ENCODE data around the gene EPHB1. TPM values are rescaled to one million over a fixed set of nuclear protein-coding genes. Genes with fewer than 3 reads are reported as not detected.

The EPHB1 gene
- total and polyA plus RNA-seq, 2 of the 13 experiments (the other 11 are each of a cell fraction or from before 2014, with no cell fraction given) = 0.07 to 0.21 TPM

DNA sequence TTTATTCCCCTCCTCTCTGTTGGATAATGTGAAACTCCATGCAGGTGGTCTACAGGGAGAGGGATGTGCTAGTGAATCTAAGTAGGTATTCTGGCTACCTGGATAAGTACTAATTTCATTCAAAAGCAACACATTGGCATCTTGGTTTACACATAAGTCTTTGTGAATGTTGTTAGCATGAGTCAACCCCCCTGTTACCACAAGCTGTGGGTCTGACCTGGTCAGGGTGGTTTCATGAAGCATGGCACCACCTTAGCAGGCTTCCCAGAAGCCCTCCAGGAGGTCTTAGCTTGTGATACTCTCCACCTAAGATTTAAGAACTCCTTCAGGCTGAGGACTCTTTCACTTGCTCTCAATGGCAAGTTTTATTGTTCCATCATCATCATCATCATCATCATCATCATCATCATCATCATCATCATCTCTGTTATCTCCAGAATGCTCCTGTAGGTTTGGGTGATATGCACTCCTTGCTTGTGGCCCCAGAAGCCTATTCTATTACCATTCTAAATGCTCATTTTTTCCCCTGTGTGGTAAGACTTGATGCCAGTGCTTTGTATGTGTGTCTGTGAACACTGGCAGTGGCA is 62.8 kb downstream of the EPHB1 start:
- ChIA-PET CTCF (ENCODE audit: low intra/inter-chr PET ratio, low total read pairs) (no interaction called here), POLR2A (no interaction called here)
- ATAC-seq (no peak), FAIRE-seq (no peak), DNase-seq (ENCODE audit: low spot score) (no peak)
- intact Hi-C loops (cut with micrococcal nuclease; ENCODE audit: unreplicated experiment) = no loop called here
- Histone ChIP-seq H3K4me3 (replicated peaks in 1 of 3; ENCODE audit: insufficient read depth in 1 of 3, low read depth in 2 of 3, low read length in 3 of 3) (no peak overlapping the region), H3K79me2 (ENCODE audit: insufficient read depth, low read length) (no peaks in the 10 kb centered on the region), H3K27me3 (ENCODE audit: control insufficient read depth in 1 of 2, insufficient read depth in 2 of 2, low read length in 2 of 2) (peaks cover 0 to 1% of the 10 kb centered on the region in 2 experiments; a peak in 3 of 5 replicates), H3K27ac (ENCODE audit: extremely low read length, insufficient read depth, low read length) (no peak overlapping the region), H3K9me3 (ENCODE audit: low read length) (no peaks in the 10 kb centered on the region), H3K36me3 (replicated peaks in 1 of 2; ENCODE audit: control insufficient read depth in 1 of 2, insufficient read depth in 2 of 2, low read length in 2 of 2) (no peaks in the 10 kb centered on the region), H4K20me1 (ENCODE audit: insufficient read depth, low read length) (no peaks in the 10 kb centered on the region), H2AFZ (ENCODE audit: low read length) (no peak overlapping the region), H3K4me1 (ENCODE audit: insufficient read depth, low read length) (no peaks in the 10 kb centered on the region), H3K4me2 (ENCODE audit: low read depth, low read length) (no peak overlapping the region), H3K9ac (ENCODE audit: insufficient read depth, low read depth, low read length) (no peak overlapping the region)
- no TSS peak for BruUV-seq (replicated peaks)
- in situ Hi-C loops (cut with HindIII; ENCODE audit: extremely low pct_ligation_motif_present, low pct_unique_long_range_greater_than_20kb) = no loop called here
- TF ChIP-seq SIX1 (CRISPR knock-in tag; IDR thresholded peaks at IDR 0.05; ENCODE audit: borderline replicate concordance) (no peak), CREB1 (IDR thresholded peaks at IDR 0.05) (peak; percentile 81), CREB1 (CRISPR knock-in tag; IDR thresholded peaks at IDR 0.05) (no peak)

DNA sequence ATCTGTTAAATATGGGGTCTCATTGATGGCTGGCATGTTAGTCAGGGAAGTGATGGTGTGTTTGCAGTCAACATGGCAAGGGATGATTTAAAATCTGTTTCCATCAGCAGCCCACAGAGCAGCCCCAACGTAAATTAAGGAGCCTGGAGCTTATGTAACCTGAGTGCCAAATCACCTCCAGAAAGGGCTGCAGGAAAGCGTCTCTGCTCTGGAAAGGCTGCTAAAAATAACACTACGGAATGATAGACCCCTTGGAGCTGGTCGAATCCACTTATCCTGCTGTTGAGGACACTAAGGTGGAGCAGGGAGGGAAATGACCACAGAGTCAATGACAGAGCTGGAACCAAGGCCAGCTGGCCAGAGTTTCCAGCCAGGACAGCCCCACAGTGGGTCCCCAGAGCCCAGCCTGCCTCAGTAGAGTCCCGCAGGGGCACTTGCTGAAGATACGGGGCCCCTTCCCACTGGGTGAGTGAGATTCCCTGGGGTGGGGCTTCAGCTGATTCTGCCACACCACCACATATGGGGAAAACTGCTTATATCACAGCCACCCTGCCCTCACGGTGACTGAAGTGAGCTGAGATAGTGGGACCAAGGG is 63.5 kb downstream of the EPHB1 start:
- no peak overlapping the region for H3K9ac ChIP-seq (ENCODE audit: insufficient read depth, low read depth, low read length)
- no peak overlapping the region for H2AFZ ChIP-seq (ENCODE audit: low read length)
- H4K20me1 ChIP-seq (ENCODE audit: insufficient read depth, low read length) = no peaks in the 10 kb centered on the region
- no peaks in the 10 kb centered on the region for H3K9me3 ChIP-seq (ENCODE audit: low read length)
- no peaks in the 10 kb centered on the region for H3K36me3 ChIP-seq (replicated peaks in 1 of 2; ENCODE audit: control insufficient read depth in 1 of 2, insufficient read depth in 2 of 2, low read length in 2 of 2)
- no TSS peak for BruUV-seq (replicated peaks)
- POLR2A ChIA-PET = no interaction called here
- H3K27me3 ChIP-seq (ENCODE audit: control insufficient read depth in 1 of 2, insufficient read depth in 2 of 2, low read length in 2 of 2) = peaks cover under 1 to 1% of the 10 kb centered on the region in 2 experiments; a peak in 3 of 5 replicates
- FAIRE-seq = no peak
- in situ Hi-C loops (cut with HindIII; ENCODE audit: extremely low pct_ligation_motif_present, low pct_unique_long_range_greater_than_20kb) = no loop called here
- 3% methylated on average over 6 of the region's 7 CpGs for WGBS (ENCODE audit: low lambda C conversion rate)
- H3K4me2 ChIP-seq (ENCODE audit: low read depth, low read length) = no peak overlapping the region
- no peak overlapping the region for H3K27ac ChIP-seq (ENCODE audit: extremely low read length, insufficient read depth, low read length)
- CTCF ChIA-PET (ENCODE audit: low intra/inter-chr PET ratio, low total read pairs) = no interaction called here
- H3K4me3 ChIP-seq (replicated peaks in 1 of 3; ENCODE audit: insufficient read depth in 1 of 3, low read depth in 2 of 3, low read length in 3 of 3) = no peak overlapping the region
- H3K4me1 ChIP-seq (ENCODE audit: insufficient read depth, low read length) = no peaks in the 10 kb centered on the region
- DNase-seq (ENCODE audit: low spot score) = no peak
- intact Hi-C loops (cut with micrococcal nuclease; ENCODE audit: unreplicated experiment) = no loop called here
- H3K79me2 ChIP-seq (ENCODE audit: insufficient read depth, low read length) = no peaks in the 10 kb centered on the region
- ATAC-seq = no peak
- TF ChIP-seq ZNF326 (CRISPR knock-in tag; IDR thresholded peaks at IDR 0.05; ENCODE audit: borderline replicate concordance) (no peak), ZNF18 (CRISPR knock-in tag; IDR thresholded peaks at IDR 0.05; ENCODE audit: insufficient replicate concordance) (no peak), NONO (IDR thresholded peaks at IDR 0.05) (no peak), NONO (CRISPR knock-in tag; conservative IDR thresholded peaks at IDR 0.05) (no peak), JUNB (CRISPR knock-in tag; IDR thresholded peaks at IDR 0.05; ENCODE audit: borderline replicate concordance) (no peak), ZNF296 (CRISPR knock-in tag; conservative IDR thresholded peaks at IDR 0.05) (no peak), SNAPC2 (CRISPR knock-in tag; IDR thresholded peaks at IDR 0.05) (no peak)
- TF ChIP-seq, protein P1, sequence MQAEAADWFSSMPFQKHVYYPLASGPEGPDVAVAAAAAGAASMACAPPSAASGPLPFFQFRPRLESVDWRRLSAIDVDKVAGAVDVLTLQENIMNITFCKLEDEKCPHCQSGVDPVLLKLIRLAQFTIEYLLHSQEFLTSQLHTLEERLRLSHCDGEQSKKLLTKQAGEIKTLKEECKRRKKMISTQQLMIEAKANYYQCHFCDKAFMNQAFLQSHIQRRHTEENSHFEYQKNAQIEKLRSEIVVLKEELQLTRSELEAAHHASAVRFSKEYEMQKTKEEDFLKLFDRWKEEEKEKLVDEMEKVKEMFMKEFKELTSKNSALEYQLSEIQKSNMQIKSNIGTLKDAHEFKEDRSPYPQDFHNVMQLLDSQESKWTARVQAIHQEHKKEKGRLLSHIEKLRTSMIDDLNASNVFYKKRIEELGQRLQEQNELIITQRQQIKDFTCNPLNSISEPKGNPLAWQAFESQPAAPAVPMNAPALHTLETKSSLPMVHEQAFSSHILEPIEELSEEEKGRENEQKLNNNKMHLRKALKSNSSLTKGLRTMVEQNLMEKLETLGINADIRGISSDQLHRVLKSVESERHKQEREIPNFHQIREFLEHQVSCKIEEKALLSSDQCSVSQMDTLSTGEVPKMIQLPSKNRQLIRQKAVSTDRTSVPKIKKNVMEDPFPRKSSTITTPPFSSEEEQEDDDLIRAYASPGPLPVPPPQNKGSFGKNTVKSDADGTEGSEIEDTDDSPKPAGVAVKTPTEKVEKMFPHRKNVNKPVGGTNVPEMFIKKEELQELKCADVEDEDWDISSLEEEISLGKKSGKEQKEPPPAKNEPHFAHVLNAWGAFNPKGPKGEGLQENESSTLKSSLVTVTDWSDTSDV (CRISPR knock-in tag; IDR thresholded peaks at IDR 0.05) = no peak
